Bronchial epithelial cell (primary cell): ENCODE data around the gene ATP6V0A4. TPM values are rescaled to one million over a fixed set of nuclear protein-coding genes. Genes with fewer than 3 reads are reported as not detected.

Source experiments
- DNase-seq: peaks from one replicate; pipeline ENCODE4 v3.0.0-alpha.2; 2010; ENCODE audit warnings: low read depth
- FAIRE-seq: peaks from 2 replicates; lab custom pipeline; 2011; peaks lifted over from hg19 to GRCh38; lab: Jason Lieb, UNC
- H3K27me3 ChIP-seq: 2 replicates; pipeline ENCODE4 v1.5.1; 2011; ENCODE audit warnings: low read length; ENCODE audit not compliant: control insufficient read depth, insufficient read depth
- H3K36me3 ChIP-seq: 2 replicates; pipeline ENCODE4 v1.5.1; 2011; ENCODE audit warnings: low read length; ENCODE audit not compliant: control insufficient read depth, insufficient read depth
- H3K4me3 ChIP-seq: 2 replicates; pipeline ENCODE4 v1.5.1; 2011; ENCODE audit warnings: mild to moderate bottlenecking, low read depth, low read length, control low read depth
- CTCF ChIP-seq: IDR thresholded peaks from 2 replicates; pipeline ENCODE4 v1.5.1; 2011; ENCODE audit warnings: mild to moderate bottlenecking, moderate library complexity, low read length, control low read depth, inconsistent platforms; ENCODE audit not compliant: insufficient read depth, severe bottlenecking
- total RNA-seq: library from RNA; depleted of rRNA; stranded (reverse); fragments of >200 nt; gene quantifications from 2 replicates; pipeline ENCODE4 v1.2.1, GENCODE V29; 2014

ATP6V0A4 gene
- total RNA-seq, 1 donor from 2014 or later = not detected

- Histone ChIP-seq H3K36me3 (no peaks in the 10 kb centered on the region), H3K4me3 (no peak overlapping the region), H3K27me3 (no peaks in the 10 kb centered on the region)
- DNase-seq (no peak), FAIRE-seq (no peak)
- TF ChIP-seq CTCF = no peak
Observed at GRCh38 chr7:138828302-138828701, 30.3 kb upstream of the ATP6V0A4 start.

DNA sequence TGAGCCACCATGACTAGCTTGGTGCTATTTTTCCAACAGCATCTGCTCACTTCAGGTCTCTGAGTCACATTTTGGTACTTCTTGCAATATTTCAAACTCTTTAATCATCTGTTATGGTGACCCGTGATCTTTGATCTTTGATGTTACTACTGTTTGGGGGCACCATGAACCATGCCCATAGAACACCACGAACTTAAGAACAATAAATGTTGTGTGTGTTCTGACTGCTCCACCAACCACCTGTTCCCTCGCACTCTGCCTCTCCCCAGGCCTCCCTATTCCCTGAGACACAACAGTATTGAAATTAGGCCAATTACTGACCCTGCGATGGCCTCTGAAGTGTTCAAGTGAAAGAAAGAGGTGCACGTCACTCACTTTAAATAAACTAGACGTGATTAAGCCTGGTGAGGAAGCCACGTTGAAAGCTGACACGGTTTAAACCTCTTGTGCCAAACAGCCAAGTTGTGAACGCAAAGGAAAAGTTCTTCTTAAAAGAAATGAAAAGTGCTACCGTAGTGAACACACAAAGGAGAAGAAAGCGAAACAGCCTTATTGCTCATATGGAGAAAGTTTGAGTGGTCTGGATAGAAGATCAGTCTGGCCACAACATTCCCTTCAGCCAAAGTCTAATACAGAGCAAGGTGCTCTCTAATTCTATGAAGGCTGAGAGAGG, 27.2 kb upstream of the ATP6V0A4 start:
- DNase-seq = no peak
- FAIRE-seq = no peak
- TF ChIP-seq CTCF = no peak
- H3K36me3 ChIP-seq = no peaks in the 10 kb centered on the region
- H3K4me3 ChIP-seq = no peak overlapping the region
- H3K27me3 ChIP-seq = no peaks in the 10 kb centered on the region

DNA sequence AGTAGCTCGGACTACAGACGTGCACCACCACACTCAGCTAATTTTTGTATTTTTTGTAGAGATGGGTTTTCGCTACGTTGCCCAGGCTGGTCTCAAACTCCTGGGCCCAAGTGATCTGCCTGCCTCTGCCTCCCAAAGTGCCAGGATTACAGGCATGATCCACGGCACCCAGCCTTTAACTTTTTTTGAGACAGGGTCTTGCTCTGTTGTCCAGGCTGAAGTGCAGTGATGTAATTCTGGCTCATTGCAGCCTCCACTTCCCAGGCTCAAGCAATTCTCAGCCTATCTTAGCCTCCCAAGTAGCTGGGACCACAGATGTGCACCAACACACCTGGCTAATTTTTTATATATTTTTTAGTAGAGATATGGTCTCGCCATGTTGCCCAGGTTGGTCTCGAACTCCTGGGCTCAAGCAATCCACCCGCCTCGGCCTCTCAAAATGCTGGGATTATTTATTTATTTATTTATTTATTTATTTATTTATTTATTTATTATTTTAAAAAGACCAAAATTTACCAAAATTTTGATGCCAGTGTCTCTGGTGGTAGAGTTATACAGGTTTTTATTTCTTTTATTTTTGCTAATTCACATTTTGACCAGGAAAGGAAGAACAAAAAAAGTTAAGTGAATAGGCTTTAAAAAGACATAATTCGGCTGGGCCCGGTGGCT, 25.0 kb upstream of the ATP6V0A4 start:
- Histone ChIP-seq H3K4me3 (no peak overlapping the region), H3K36me3 (no peaks in the 10 kb centered on the region), H3K27me3 (no peaks in the 10 kb centered on the region)
- FAIRE-seq (no peak), DNase-seq (no peak)
- TF ChIP-seq CTCF = no peak

GRCh38 chr7:138821912-138822311, 23.9 kb upstream of the ATP6V0A4 start:
- no peak for TF ChIP-seq CTCF
- FAIRE-seq = no peak

GRCh38 chr7:138819625-138820024, 21.6 kb upstream of the ATP6V0A4 start:
- FAIRE-seq = no peak
- no peaks in the 10 kb centered on the region for H3K27me3 ChIP-seq
- no peaks in the 10 kb centered on the region for H3K36me3 ChIP-seq
- no peak for TF ChIP-seq CTCF
- H3K4me3 ChIP-seq = no peak overlapping the region
- no peak for DNase-seq

More at GRCh38 chr7:138821912-138822311, 23.9 kb upstream of the ATP6V0A4 start:
- H3K4me3 ChIP-seq = no peak overlapping the region
- no peaks in the 10 kb centered on the region for H3K36me3 ChIP-seq
- H3K27me3 ChIP-seq = no peaks in the 10 kb centered on the region
- no peak for DNase-seq

GRCh38 chr7:138816650-138817049, 18.7 kb upstream of the ATP6V0A4 start:
- Histone ChIP-seq H3K36me3 (no peaks in the 10 kb centered on the region), H3K4me3 (no peak overlapping the region), H3K27me3 (no peaks in the 10 kb centered on the region)
- FAIRE-seq = no peak
- no peak for TF ChIP-seq CTCF
- no peak for DNase-seq
